ENCODE results near the gene PEX11G. TPM values are rescaled to one million over a fixed set of nuclear protein-coding genes. Genes with fewer than 3 reads are reported as not detected.
"Not testable (repeated sequence)": the region's sequence is repeated elsewhere in the genome, so short reads cannot be mapped to it uniquely, and the experiment has no call there.

PEX11G gene
- total RNA-seq, 1 experiment from 2014 or later: 3.9 TPM

DNA sequence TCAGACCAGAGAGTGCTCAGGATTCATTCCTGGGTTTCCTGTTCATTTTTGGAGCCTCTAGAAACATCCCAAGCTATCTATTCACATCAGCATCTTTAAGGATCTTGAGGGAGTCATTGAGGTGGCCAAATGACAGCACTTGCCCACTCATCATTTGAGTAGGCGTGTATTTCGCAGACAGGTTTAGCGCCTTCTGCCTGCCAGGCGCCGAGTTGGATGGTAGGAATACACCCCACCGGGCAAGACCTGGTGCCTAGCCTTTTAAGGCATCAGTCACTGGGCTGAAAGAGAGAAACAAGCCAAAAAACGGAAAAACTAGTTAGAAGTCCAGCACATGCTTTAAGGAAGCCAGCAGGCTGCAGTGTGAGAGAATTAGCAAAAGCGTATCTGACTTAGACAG, 33.8 kb downstream of the PEX11G start:
- TF ChIP-seq, protein P1, sequence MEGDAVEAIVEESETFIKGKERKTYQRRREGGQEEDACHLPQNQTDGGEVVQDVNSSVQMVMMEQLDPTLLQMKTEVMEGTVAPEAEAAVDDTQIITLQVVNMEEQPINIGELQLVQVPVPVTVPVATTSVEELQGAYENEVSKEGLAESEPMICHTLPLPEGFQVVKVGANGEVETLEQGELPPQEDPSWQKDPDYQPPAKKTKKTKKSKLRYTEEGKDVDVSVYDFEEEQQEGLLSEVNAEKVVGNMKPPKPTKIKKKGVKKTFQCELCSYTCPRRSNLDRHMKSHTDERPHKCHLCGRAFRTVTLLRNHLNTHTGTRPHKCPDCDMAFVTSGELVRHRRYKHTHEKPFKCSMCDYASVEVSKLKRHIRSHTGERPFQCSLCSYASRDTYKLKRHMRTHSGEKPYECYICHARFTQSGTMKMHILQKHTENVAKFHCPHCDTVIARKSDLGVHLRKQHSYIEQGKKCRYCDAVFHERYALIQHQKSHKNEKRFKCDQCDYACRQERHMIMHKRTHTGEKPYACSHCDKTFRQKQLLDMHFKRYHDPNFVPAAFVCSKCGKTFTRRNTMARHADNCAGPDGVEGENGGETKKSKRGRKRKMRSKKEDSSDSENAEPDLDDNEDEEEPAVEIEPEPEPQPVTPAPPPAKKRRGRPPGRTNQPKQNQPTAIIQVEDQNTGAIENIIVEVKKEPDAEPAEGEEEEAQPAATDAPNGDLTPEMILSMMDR (IDR thresholded peaks at IDR 0.05; ENCODE audit: insufficient read depth in 1 of 2, low read depth in 1 of 2, low read length in 1 of 2, severe bottlenecking in 1 of 2, unreplicated experiment in 1 of 2): no peak
- peaks cover 24% of the 10 kb centered on the region for H3K9me3 Mint-ChIP-seq (ENCODE audit: unreplicated experiment)
- no peaks in the 10 kb centered on the region for H3K27me3 Mint-ChIP-seq (ENCODE audit: insufficient read depth, unreplicated experiment)
- ChIA-PET POLR2A (no interaction called here), CTCF (no interaction called here)
- DNase-seq: no peak
- Histone ChIP-seq H3K27me3 (replicated peaks; ENCODE audit: control insufficient read depth, insufficient read depth, low read length) (no peaks in the 10 kb centered on the region), H3K4me3 (ENCODE audit: low read depth, low read length) (no peak overlapping the region), H3K9me3 (no peaks in the 10 kb centered on the region), H3K4me1 (no peaks in the 10 kb centered on the region), H3K36me3 (ENCODE audit: control insufficient read depth, insufficient read depth, low read length) (peaks cover 8% of the 10 kb centered on the region)
- no peaks in the 10 kb centered on the region for H3K4me1 Mint-ChIP-seq (ENCODE audit: low read depth, unreplicated experiment)
- no TSS peak for BruUV-seq (replicated peaks)
- peaks cover 81% of the 10 kb centered on the region for H3K36me3 Mint-ChIP-seq (ENCODE audit: insufficient read depth, unreplicated experiment)
- H3K27ac Mint-ChIP-seq (ENCODE audit: unreplicated experiment): no peak overlapping the region
- intact Hi-C loops (cut with micrococcal nuclease; ENCODE audit: unreplicated experiment): no loop called here
- no peak overlapping the region for H3K4me3 Mint-ChIP-seq (ENCODE audit: unreplicated experiment)

DNA sequence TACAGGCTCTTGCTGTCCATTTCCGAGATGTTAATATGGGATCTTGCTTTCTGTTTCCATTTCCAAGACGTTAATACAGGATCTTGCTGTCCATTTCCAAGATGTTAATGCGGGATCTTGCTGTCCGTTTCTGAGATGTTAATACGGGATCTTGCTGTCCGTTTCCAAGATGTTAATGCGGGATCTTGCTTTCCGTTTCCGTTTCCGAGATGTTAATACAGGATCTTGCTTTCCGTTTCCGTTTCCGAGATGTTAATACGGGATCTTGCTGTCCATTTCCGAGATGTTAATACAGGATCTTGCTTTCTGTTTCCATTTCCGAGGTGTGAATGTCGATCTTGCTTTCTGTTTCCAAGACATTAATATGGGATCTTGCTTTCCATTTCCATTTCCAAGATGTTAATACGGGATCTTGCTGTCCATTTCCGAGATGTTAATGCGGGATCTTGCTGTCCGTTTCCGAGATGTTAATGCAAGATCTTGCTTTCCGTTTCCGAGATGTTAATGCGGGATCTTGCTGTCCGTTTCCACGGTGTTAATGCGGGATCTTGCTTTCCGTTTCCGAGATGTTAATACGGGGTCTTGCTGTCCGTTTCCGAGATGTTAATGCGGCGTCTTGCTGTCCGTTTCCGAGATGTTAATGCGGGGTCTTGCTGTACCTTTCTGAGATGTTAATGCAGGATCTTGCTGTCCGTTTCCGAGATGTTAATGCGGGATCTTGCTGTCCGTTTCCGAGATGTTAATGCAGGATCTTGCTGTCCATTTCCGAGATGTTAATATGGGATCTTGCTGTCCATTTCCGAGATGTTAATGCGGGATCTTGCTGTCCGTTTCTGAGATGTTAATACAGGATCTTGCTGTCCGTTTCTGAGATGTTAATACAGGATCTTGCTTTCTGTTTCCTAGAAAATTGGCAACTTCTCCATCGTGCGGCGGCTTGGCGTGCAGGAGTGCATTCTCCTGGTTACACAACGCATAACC, 38.3 kb downstream of the PEX11G start:
- H3K36me3 ChIP-seq (ENCODE audit: control insufficient read depth, insufficient read depth, low read length): peaks cover 12% of the 10 kb centered on the region
- H3K4me1 ChIP-seq: no peaks in the 10 kb centered on the region
- Mint-ChIP-seq H3K4me3 (ENCODE audit: unreplicated experiment) (no peak overlapping the region), H3K4me1 (ENCODE audit: low read depth, unreplicated experiment) (no peaks in the 10 kb centered on the region), H3K9me3 (ENCODE audit: unreplicated experiment) (peaks cover 23% of the 10 kb centered on the region), H3K27ac (ENCODE audit: unreplicated experiment) (no peak overlapping the region), H3K27me3 (ENCODE audit: insufficient read depth, unreplicated experiment) (no peaks in the 10 kb centered on the region), H3K36me3 (ENCODE audit: insufficient read depth, unreplicated experiment) (peaks cover 81% of the 10 kb centered on the region)
- H3K9me3 ChIP-seq: no peaks in the 10 kb centered on the region
- TF ChIP-seq, protein P1 (IDR thresholded peaks at IDR 0.05; ENCODE audit: insufficient read depth in 1 of 2, low read depth in 1 of 2, low read length in 1 of 2, severe bottlenecking in 1 of 2, unreplicated experiment in 1 of 2): no peak
- BruUV-seq (replicated peaks): no TSS peak
- ChIA-PET POLR2A (interaction anchor here (0.5 kb wide), 1 partner anchor 179 kb away, joined by 4 read pairs; the partner anchor contains the start of genes PET100 and XAB2), CTCF (no interaction called here)
- no peaks in the 10 kb centered on the region for H3K27me3 ChIP-seq (replicated peaks; ENCODE audit: control insufficient read depth, insufficient read depth, low read length)
- intact Hi-C loops (cut with micrococcal nuclease; ENCODE audit: unreplicated experiment): no loop called here
- no peak for DNase-seq
- H3K4me3 ChIP-seq (ENCODE audit: low read depth, low read length): no peak overlapping the region

DNA sequence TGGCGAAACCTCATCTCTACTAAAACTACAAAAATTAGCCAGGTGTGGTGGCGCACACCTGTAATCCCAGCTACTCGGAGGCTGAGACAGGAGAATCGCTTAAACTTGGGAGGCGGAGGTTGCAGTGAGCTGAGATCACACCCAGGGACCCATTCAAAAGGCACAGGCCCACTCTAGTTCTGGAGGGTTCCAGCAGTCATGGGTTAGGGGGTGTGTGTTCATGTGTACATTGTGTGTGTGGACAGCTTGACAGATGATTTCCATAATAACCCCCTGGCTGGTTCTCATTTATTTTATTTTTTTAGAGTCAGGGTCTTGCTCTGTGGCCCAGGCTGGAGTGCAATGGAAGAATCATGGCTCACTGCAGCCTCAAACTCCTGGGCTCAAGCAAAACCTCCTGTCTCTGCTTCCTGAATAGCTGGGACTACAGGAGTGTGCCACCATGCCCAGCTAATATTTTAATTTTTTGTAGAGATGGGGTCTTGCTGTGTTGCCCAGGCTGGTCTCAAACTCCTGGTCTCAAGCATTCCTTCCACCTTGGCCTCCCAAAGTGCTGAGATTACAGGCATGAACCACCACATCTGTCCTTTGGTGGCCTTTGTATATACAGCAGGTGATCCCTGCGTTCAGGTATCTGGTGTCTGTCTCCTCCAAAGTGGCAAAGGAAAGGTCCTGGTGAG, 39.3 kb downstream of the PEX11G start:
- CTCF ChIA-PET; H3K27me3 ChIP-seq (replicated peaks; ENCODE audit: control insufficient read depth, insufficient read depth, low read length); BruUV-seq (replicated peaks); H3K4me1 ChIP-seq; H3K4me1 Mint-ChIP-seq (ENCODE audit: low read depth, unreplicated experiment); H3K27ac Mint-ChIP-seq (ENCODE audit: unreplicated experiment); H3K4me3 ChIP-seq (ENCODE audit: low read depth, low read length); POLR2A ChIA-PET; DNase-seq; H3K9me3 ChIP-seq; intact Hi-C loops (cut with micrococcal nuclease; ENCODE audit: unreplicated experiment); H3K27me3 Mint-ChIP-seq (ENCODE audit: insufficient read depth, unreplicated experiment); H3K4me3 Mint-ChIP-seq (ENCODE audit: unreplicated experiment): not testable (repeated sequence)
- H3K36me3 ChIP-seq (ENCODE audit: control insufficient read depth, insufficient read depth, low read length): peaks cover 12% of the 10 kb centered on the region
- Mint-ChIP-seq H3K36me3 (ENCODE audit: insufficient read depth, unreplicated experiment) (peaks cover 81% of the 10 kb centered on the region), H3K9me3 (ENCODE audit: unreplicated experiment) (peaks cover 16% of the 10 kb centered on the region)

Data from Caco-2 (cell line).